Measurements from ENCODE around the gene JPH2.

GRCh38 chr20:44218446-44218845 is 31.5 kb upstream of the JPH2 start:
- TF ChIP-seq, protein P1, sequence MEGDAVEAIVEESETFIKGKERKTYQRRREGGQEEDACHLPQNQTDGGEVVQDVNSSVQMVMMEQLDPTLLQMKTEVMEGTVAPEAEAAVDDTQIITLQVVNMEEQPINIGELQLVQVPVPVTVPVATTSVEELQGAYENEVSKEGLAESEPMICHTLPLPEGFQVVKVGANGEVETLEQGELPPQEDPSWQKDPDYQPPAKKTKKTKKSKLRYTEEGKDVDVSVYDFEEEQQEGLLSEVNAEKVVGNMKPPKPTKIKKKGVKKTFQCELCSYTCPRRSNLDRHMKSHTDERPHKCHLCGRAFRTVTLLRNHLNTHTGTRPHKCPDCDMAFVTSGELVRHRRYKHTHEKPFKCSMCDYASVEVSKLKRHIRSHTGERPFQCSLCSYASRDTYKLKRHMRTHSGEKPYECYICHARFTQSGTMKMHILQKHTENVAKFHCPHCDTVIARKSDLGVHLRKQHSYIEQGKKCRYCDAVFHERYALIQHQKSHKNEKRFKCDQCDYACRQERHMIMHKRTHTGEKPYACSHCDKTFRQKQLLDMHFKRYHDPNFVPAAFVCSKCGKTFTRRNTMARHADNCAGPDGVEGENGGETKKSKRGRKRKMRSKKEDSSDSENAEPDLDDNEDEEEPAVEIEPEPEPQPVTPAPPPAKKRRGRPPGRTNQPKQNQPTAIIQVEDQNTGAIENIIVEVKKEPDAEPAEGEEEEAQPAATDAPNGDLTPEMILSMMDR (IDR thresholded peaks at IDR 0.05; ENCODE audit: low read depth, low read length) = no peak
- TF ChIP-seq EZH2phosphoT487 (IDR thresholded peaks at IDR 0.05; ENCODE audit: low read depth) = no peak

Data from OCI-LY3 (cell line).